ENCODE measurements around the gene BCAM. TPM values are rescaled to one million over a fixed set of nuclear protein-coding genes. Genes with fewer than 3 reads are reported as not detected.
"Not testable (repeated sequence)": the region's sequence is repeated elsewhere in the genome, so short reads cannot be mapped to it uniquely, and the experiment has no call there.

The BCAM gene
- total and polyA plus RNA-seq, 3 donors from 2014 or later, result 67.8 to 128 (median 113) TPM

DNA sequence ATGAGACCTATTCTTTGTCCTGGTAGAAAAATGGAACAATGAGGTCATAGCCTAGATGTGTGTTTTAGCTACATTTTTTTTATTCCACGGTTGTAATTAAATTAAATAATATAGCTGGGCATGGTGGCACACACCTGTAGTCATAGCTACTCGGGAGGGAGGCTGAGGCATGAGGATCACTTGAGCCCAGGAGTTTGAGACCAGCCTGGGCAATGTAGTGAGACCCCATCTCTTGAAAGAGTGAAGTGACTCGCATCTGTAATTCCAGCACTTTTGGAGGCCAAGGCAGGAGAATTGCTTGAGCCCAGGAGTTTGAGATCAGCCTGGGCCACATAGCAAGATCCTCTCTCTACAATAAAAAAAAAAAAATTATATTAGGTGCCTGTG is 43.0 kb upstream of the BCAM start:
- 80 to 88% methylated on average over 3 of the region's 3 CpGs for WGBS, 2 donors
- no peak for DNase-seq
- Histone ChIP-seq H3K4me3 (no peak overlapping the region), H3K27ac (no peak overlapping the region), H3K9me3 (no peaks in the 10 kb centered on the region), H3K27me3 (no peaks in the 10 kb centered on the region), H3K4me1 (no peaks in the 10 kb centered on the region), H3K36me3 (ENCODE audit: low read depth, missing control alignments) (no peaks in the 10 kb centered on the region)
- intact Hi-C loops (cut with DNase I; ENCODE audit: low total_unique reads), result no loop called here
- TF ChIP-seq, protein P1, sequence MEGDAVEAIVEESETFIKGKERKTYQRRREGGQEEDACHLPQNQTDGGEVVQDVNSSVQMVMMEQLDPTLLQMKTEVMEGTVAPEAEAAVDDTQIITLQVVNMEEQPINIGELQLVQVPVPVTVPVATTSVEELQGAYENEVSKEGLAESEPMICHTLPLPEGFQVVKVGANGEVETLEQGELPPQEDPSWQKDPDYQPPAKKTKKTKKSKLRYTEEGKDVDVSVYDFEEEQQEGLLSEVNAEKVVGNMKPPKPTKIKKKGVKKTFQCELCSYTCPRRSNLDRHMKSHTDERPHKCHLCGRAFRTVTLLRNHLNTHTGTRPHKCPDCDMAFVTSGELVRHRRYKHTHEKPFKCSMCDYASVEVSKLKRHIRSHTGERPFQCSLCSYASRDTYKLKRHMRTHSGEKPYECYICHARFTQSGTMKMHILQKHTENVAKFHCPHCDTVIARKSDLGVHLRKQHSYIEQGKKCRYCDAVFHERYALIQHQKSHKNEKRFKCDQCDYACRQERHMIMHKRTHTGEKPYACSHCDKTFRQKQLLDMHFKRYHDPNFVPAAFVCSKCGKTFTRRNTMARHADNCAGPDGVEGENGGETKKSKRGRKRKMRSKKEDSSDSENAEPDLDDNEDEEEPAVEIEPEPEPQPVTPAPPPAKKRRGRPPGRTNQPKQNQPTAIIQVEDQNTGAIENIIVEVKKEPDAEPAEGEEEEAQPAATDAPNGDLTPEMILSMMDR (IDR thresholded peaks at IDR 0.05), result no peak
- TF ChIP-seq POLR2A (IDR thresholded peaks at IDR 0.05), result no peak

DNA sequence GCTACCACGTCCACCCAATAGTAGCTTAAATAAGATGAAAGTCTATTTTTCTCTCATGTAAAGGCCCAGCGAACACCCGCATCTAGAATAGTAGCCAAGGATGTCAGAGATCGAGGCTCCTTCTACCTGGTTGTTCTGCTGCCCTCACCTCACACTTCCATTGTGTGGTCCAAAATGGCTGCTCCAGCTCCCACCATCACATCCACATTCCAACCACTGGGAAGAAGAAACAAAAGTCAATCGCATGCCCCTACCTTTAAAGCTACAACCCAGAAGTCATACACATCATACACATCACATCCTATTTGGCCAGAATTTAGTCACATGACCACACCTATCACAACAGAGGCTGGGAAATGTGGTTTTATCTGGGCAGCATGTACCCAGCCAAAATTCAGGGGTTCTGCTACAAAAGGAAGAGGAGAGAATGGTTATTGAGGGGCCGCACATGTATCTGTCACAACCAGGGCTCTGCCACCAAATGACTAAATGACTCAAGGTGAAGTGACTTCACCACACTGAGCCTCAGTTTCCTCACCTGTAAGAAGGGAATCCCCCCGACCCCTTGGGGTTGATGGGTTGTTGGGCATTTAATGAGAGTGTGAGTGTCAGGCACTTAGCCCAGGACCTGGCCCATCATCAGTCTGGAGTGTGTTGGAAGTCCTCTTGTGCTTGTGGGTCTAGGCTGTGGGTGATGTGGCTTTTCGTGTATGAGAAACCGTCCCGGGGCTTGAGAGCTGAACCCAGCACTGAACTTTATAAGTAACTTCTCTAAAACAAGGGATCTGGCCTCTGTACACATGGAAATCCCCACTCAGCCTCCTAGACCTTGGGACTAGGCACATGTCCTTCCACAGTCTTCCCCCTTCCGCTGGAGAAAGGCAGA is 41.4 kb upstream of the BCAM start:
- intact Hi-C loops (cut with DNase I; ENCODE audit: low total_unique reads), result no loop called here
- H3K27me3 ChIP-seq, result no peaks in the 10 kb centered on the region
- WGBS, 2 donors, result 84 to 85% methylated on average over 9 to 11 of the region's 11 CpGs
- no peak for DNase-seq
- TF ChIP-seq, protein P1 (IDR thresholded peaks at IDR 0.05), result no peak
- no peak for TF ChIP-seq POLR2A (IDR thresholded peaks at IDR 0.05)
- no peak overlapping the region for H3K27ac ChIP-seq
- H3K4me3 ChIP-seq, result no peak overlapping the region
- no peaks in the 10 kb centered on the region for H3K4me1 ChIP-seq
- H3K36me3 ChIP-seq (ENCODE audit: low read depth, missing control alignments), result no peaks in the 10 kb centered on the region
- H3K9me3 ChIP-seq, result no peaks in the 10 kb centered on the region

DNA sequence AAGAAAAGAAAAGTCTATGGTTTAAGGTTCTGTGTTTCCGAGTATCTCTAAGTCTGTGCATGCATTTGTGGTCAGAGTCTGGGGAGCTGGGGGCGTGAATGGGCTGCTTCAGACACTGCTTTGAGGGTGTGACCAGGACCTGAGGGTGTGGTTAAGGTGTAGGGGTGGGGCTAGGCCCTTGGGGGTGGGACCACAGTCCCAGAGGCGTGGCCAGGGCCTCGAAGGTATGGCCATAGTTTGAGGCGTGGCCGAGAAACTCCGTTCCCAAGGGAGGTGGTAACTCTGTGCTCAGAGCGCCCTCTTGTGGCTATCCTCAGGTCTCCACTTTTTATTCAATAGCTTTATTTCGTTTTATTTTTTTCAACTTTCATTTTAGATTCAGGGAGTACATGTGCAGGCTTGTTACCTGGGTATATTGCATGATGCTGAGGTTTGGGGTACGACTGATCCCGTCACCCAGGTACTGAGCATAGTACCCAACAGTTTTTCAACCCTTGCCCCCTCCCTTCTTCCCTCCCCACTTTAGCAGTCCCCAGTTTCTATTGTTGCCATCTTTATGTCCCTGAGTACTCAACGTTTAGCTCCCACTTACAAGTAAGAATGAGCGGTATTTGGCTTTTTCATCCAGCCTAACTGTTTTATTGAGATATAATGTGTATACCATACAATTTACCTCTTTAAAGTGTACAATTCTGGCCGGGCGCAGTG is 38.2 kb upstream of the BCAM start:
- intact Hi-C loops (cut with DNase I; ENCODE audit: low total_unique reads), result loop anchor here (5.0 kb wide), 1 partner anchor 48 kb away; no protein-coding TSS in a partner anchor
- Histone ChIP-seq H3K27ac (no peak overlapping the region), H3K27me3 (no peaks in the 10 kb centered on the region), H3K4me1 (no peaks in the 10 kb centered on the region), H3K36me3 (ENCODE audit: low read depth, missing control alignments) (no peaks in the 10 kb centered on the region), H3K4me3 (no peak overlapping the region), H3K9me3 (no peaks in the 10 kb centered on the region)
- TF ChIP-seq, protein P1 (IDR thresholded peaks at IDR 0.05), result peak; percentile 88 to 95 (median 94)
- no peak for TF ChIP-seq POLR2A (IDR thresholded peaks at IDR 0.05)
- peak; percentile 97 for DNase-seq
- 17 to 18% methylated on average over 15 of the region's 15 CpGs for WGBS, 2 donors

DNA sequence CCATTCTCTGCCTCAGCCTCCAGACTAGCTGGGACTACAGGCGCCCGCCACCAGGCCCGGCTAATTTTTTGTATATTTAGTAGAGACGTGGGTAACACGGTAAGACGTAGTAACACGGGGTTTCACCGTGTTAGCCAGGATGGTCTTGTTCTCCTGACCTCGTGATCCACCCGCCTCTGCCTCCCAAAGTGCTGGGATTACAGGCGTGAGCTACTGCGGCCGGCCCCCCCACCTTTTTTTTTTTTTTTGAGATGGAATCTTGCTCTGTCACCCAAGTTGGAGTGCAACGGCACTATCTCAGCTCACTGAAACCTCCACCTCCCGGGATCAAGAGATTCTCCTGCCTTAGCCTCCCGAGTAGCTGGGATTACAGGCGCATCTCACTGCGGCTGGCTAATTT is 36.8 kb upstream of the BCAM start:
- 72 to 81% methylated on average over 18 of the region's 18 CpGs for WGBS, 2 donors
- H3K27ac ChIP-seq; H3K27me3 ChIP-seq; H3K36me3 ChIP-seq (ENCODE audit: low read depth, missing control alignments); DNase-seq; H3K9me3 ChIP-seq; H3K4me1 ChIP-seq; H3K4me3 ChIP-seq: not testable (repeated sequence)
- intact Hi-C loops (cut with DNase I; ENCODE audit: low total_unique reads), result loop anchor here (5.0 kb wide), 1 partner anchor 50 kb away; no protein-coding TSS in a partner anchor

DNA sequence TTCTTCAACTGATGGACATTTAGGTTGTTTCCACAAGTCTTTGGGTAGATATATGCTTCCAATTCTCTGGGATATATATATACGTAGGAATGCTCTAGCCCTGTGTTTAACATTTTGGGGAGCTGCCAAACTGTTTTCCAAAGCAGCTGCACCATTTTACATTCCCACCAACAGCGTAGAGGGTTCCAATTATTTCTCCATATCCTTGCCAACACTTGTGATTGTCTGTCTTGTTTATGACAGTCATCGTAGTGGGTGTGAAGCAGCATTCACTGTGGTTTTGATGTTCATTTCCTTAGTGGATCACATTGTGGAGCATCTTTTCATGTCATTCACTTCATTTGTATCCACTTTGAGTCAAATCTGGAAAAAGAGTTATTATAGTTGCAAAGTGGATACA is 35.9 kb upstream of the BCAM start:
- Histone ChIP-seq H3K4me3 (no peak overlapping the region), H3K4me1 (no peaks in the 10 kb centered on the region), H3K36me3 (ENCODE audit: low read depth, missing control alignments) (no peaks in the 10 kb centered on the region), H3K9me3 (no peaks in the 10 kb centered on the region), H3K27me3 (no peaks in the 10 kb centered on the region), H3K27ac (no peak overlapping the region)
- TF ChIP-seq, protein P1 (IDR thresholded peaks at IDR 0.05), result no peak
- no peak for TF ChIP-seq POLR2A (IDR thresholded peaks at IDR 0.05)
- no peak for DNase-seq
- WGBS, 2 donors, result 43 to 61% methylated on average over 3 of the region's 3 CpGs
- intact Hi-C loops (cut with DNase I; ENCODE audit: low total_unique reads), result loop anchor here (5.0 kb wide), 1 partner anchor 51 kb away; no protein-coding TSS in a partner anchor
